HG03196 (cell line): ENCODE results near the gene TRERF1.
"Not testable (repeated sequence)": the region's sequence is repeated elsewhere in the genome, so short reads cannot be mapped to it uniquely, and the experiment has no call there.

Experiments used
- ATAC-seq: cut with Tn5 transposase; IDR thresholded peaks from one replicate; pipeline ENCODE4 v1.9.1; 2021; ENCODE audit not compliant: unreplicated experiment

The TRERF1 gene

GRCh38 chr6:42451333-42452170, at the start of gene TRERF1:
Gene TRERF1, minus strand, starts transcription at chr6:42451926. Its CDS starts 182,336 bp downstream, at chr6:42269590.
- no peak for ATAC-seq

GRCh38 chr6:42498473-42499128, 46.9 kb upstream of the TRERF1 start:
- ATAC-seq = no peak

GRCh38 chr6:42493914-42494539, 42.3 kb upstream of the TRERF1 start:
- no peak for ATAC-seq

- no peak for ATAC-seq
These were observed 36.4 kb upstream of the TRERF1 start for GRCh38 chr6:42488129-42488528.

- no peak for ATAC-seq
These were observed 32.5 kb upstream of the TRERF1 start for GRCh38 chr6:42484261-42484660.

- ATAC-seq = no peak
These were observed 30.4 kb upstream of the TRERF1 start for GRCh38 chr6:42482174-42482573.

- no peak for ATAC-seq
These were observed 20.0 kb upstream of the TRERF1 start for GRCh38 chr6:42471714-42472113.

- ATAC-seq = no peak
These were observed 19.4 kb upstream of the TRERF1 start for GRCh38 chr6:42471142-42471541.

- no peak for ATAC-seq
These were observed 16.5 kb upstream of the TRERF1 start for GRCh38 chr6:42468273-42468672.

- no peak for ATAC-seq
These were observed 15.9 kb upstream of the TRERF1 start for GRCh38 chr6:42467651-42468050.

- not testable (repeated sequence) for ATAC-seq
These were observed 14.7 kb upstream of the TRERF1 start for GRCh38 chr6:42466470-42466869.

GRCh38 chr6:42462474-42462972, 10.8 kb upstream of the TRERF1 start:
- no peak for ATAC-seq

- ATAC-seq = no peak
These were observed 9.2 kb upstream of the TRERF1 start for GRCh38 chr6:42460883-42461282.

- no peak for ATAC-seq
These were observed 8.2 kb upstream of the TRERF1 start for GRCh38 chr6:42459888-42460287.

GRCh38 chr6:42454428-42454791, 2.7 kb upstream of the TRERF1 start:
- ATAC-seq = no peak

GRCh38 chr6:42453654-42454427, 2.1 kb upstream of the TRERF1 start:
- ATAC-seq = no peak

- peak; percentile 45 for ATAC-seq
These were observed 1.4 kb upstream of the TRERF1 start for GRCh38 chr6:42453031-42453653.

GRCh38 chr6:42452171-42453030, 675 bp upstream of the TRERF1 start:
- no peak for ATAC-seq

- no peak for ATAC-seq
These were observed 1.0 kb downstream of the TRERF1 start for GRCh38 chr6:42450477-42451332.
